Neural cell (in vitro differentiated cells): Measurements from ENCODE around the gene VMP1.

Source experiments
- EZH2 ChIP-seq: fragments of 200-600, 300-800 bp; shearing (Covaris generic), sonication (generic); IDR thresholded peaks from 2 replicates; pipeline ENCODE4 v1.6.1; 2014; ENCODE audit warnings: antibody characterized with exemption, low read length, borderline replicate concordance, mild to moderate bottlenecking; ENCODE audit not compliant: insufficient read depth, poor library complexity, severe bottlenecking
- POLR2AphosphoS5 ChIP-seq: IDR thresholded peaks from 2 replicates; pipeline ENCODE4 v1.6.1; 2012
- RAD21 ChIP-seq: fragments of 450-650 bp; conservative IDR thresholded peaks from 2 replicates; pipeline ENCODE4 v1.6.1; 2014; ENCODE audit warnings: antibody characterized with exemption, mild to moderate bottlenecking, moderate library complexity
- TF ChIP-seq, protein P1 (sequence below): fragments of 450-650 bp; IDR thresholded peaks from 2 replicates; pipeline ENCODE4 v1.5.1; 2014; ENCODE audit warnings: antibody characterized with exemption, mild to moderate bottlenecking, moderate library complexity; ENCODE audit not compliant: poor library complexity, severe bottlenecking

GRCh38 chr17:59745040-59745439, 37.6 kb downstream of the VMP1 start:
- TF ChIP-seq RAD21 (no peak), EZH2 (no peak), POLR2AphosphoS5 (no peak)
- TF ChIP-seq, protein P1, sequence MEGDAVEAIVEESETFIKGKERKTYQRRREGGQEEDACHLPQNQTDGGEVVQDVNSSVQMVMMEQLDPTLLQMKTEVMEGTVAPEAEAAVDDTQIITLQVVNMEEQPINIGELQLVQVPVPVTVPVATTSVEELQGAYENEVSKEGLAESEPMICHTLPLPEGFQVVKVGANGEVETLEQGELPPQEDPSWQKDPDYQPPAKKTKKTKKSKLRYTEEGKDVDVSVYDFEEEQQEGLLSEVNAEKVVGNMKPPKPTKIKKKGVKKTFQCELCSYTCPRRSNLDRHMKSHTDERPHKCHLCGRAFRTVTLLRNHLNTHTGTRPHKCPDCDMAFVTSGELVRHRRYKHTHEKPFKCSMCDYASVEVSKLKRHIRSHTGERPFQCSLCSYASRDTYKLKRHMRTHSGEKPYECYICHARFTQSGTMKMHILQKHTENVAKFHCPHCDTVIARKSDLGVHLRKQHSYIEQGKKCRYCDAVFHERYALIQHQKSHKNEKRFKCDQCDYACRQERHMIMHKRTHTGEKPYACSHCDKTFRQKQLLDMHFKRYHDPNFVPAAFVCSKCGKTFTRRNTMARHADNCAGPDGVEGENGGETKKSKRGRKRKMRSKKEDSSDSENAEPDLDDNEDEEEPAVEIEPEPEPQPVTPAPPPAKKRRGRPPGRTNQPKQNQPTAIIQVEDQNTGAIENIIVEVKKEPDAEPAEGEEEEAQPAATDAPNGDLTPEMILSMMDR = no peak
